Esophagus squamous epithelium (tissue), 5 donors: Measurements from ENCODE around the gene TSC22D1. TPM values are rescaled to one million over a fixed set of nuclear protein-coding genes. Genes with fewer than 3 reads are reported as not detected.

Source experiments
- DNase-seq: peaks from one replicate; lab custom pipeline; 2025; lab: John Stamatoyannopoulos, UW
- H3K27ac ChIP-seq, 4 donors: fragments of 200-600 bp; sonication (generic); one replicate each; pipeline ENCODE4 v1.5.1; 2016 to 2019; ENCODE audit warnings: mild to moderate bottlenecking in 1 of 4
- H3K27me3 ChIP-seq, 4 donors: fragments of 200-600 bp; sonication (generic); 1 replicate in 3 of 4; 2 replicates in 1 of 4; pipeline versions ENCODE4 v1.5.1 to v1.6.0; 2017 to 2021; ENCODE audit warnings: antibody characterized with exemption in 1 of 4
- H3K36me3 ChIP-seq, 3 donors: fragments of 200-600 bp; sonication (generic); one replicate each; pipeline ENCODE4 v1.5.1; 2016 to 2019
- H3K4me1 ChIP-seq, 3 donors: fragments of 200-600 bp; sonication (generic); one replicate each; pipeline ENCODE4 v1.5.1; 2017 to 2019
- H3K4me3 ChIP-seq, 4 donors: fragments of 200-600 bp; sonication (generic); 1 replicate in 3 of 4; 2 replicates in 1 of 4; pipeline ENCODE4 v1.5.1; 2016 to 2019; ENCODE audit warnings: mild to moderate bottlenecking in 2 of 4, moderate library complexity in 1 of 4
- H3K9me3 ChIP-seq, 3 donors: fragments of 200-600 bp; sonication (generic); one replicate each; pipeline ENCODE4 v1.5.1; 2016 to 2019
- POLR2A ChIP-seq, 4 donors: fragments of 450-650 bp; IDR thresholded peaks; one replicate each; pipeline ENCODE4 v1.6.1; 2017; ENCODE audit warnings: antibody characterized with exemption in 4 of 4, mild to moderate bottlenecking in 4 of 4, moderate library complexity in 3 of 4
- WGBS, 2 donors: methylation state at CpG; one replicate each; pipeline ENCODE4 v1.1.5; 2018; 5-methylcytosine and 5-hydroxymethylcytosine counted together
- intact Hi-C: fragments of 100-400 bp; cut with DNase I; formaldehyde crosslinking; loops from one replicate; pipeline ENCODE4 v1.15.0; 2022
- total RNA-seq, 4 donors: library from RNA; depleted of rRNA; stranded (reverse); fragments of >200 nt; gene quantifications; one replicate each; pipeline ENCODE4 v1.1.0, GENCODE V29; 2016
- TF ChIP-seq, protein P1 (sequence below), 6 experiments: fragments of 450-650 bp in 4 of 6; fragments of 200-600 bp in 2 of 6; sonication (generic) in 2 of 6; IDR thresholded peaks; one replicate each; pipeline ENCODE4 v1.5.1; 2016 to 2019; ENCODE audit warnings: antibody characterized with exemption in 6 of 6, mild to moderate bottlenecking in 4 of 6, moderate library complexity in 4 of 6
- donor health status: DM: yes; HTN: yes; CAD: no.

TSC22D1 gene
- total RNA-seq, 4 donors from 2014 or later = 18.8 to 103 (median 35.1) TPM

DNA sequence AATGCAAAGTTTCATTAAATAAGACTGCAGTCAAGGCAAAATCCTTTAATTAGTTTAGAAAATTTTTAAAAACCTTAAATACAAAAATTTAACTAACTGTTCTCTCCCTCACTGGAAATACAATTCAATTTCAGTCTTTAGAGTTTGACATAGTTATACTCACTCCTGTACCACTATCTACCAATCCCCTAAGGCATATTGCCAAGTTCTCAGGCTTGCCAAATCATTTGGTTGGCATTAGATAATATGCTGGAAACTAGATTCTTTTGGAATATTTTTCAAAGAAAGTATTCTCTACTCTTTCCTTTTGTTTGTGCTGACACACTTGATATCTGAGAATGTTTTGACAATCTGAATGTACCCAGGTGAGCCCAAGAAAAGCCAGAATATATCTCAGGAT lies 77.2 kb downstream of the TSC22D1 start:
- H3K4me1 ChIP-seq = no peaks in the 10 kb centered on the region
- TF ChIP-seq, protein P1, sequence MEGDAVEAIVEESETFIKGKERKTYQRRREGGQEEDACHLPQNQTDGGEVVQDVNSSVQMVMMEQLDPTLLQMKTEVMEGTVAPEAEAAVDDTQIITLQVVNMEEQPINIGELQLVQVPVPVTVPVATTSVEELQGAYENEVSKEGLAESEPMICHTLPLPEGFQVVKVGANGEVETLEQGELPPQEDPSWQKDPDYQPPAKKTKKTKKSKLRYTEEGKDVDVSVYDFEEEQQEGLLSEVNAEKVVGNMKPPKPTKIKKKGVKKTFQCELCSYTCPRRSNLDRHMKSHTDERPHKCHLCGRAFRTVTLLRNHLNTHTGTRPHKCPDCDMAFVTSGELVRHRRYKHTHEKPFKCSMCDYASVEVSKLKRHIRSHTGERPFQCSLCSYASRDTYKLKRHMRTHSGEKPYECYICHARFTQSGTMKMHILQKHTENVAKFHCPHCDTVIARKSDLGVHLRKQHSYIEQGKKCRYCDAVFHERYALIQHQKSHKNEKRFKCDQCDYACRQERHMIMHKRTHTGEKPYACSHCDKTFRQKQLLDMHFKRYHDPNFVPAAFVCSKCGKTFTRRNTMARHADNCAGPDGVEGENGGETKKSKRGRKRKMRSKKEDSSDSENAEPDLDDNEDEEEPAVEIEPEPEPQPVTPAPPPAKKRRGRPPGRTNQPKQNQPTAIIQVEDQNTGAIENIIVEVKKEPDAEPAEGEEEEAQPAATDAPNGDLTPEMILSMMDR (IDR thresholded peaks at IDR 0.05) = no peak
- no peak for TF ChIP-seq POLR2A (IDR thresholded peaks at IDR 0.05)
- no peaks in the 10 kb centered on the region for H3K9me3 ChIP-seq
- no peak overlapping the region for H3K4me3 ChIP-seq
- H3K27ac ChIP-seq = no peak overlapping the region
- intact Hi-C loops = no loop called here
- peaks cover 0 to 4% (median 0%) of the 10 kb centered on the region in 3 donors for H3K36me3 ChIP-seq
- no peak for DNase-seq
- H3K27me3 ChIP-seq = no peaks in the 10 kb centered on the region

GRCh38 chr13:44498502-44498901 lies 77.6 kb downstream of the TSC22D1 start:
- TF ChIP-seq, protein P1 (IDR thresholded peaks at IDR 0.05) = no peak
- no peak for TF ChIP-seq POLR2A (IDR thresholded peaks at IDR 0.05)
- DNase-seq = no peak

DNA sequence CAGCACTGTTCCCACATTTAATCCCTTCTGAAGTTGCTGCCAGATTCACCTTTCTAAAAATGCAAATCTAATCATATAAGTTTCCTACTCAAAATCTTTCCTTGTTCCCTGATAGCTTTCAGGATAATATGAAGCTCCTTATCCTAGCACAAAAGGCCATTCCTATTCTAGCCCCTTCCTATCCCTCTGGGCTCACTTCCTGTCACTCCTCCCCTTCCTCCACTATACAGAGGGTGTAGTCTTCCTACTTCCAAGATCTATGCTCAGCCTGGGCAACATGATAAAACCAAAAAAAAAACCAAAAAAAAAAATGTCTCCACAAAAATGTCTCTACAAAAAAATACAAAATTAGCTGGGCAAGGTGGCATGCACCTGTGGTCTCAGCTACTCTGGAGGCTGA lies 78.3 kb downstream of the TSC22D1 start:
- Histone ChIP-seq H3K4me3 (no peak overlapping the region), H3K4me1 (no peaks in the 10 kb centered on the region), H3K27ac (no peak overlapping the region), H3K9me3 (no peaks in the 10 kb centered on the region), H3K27me3 (no peaks in the 10 kb centered on the region), H3K36me3 (peaks cover 0 to 4% (median 0%) of the 10 kb centered on the region in 3 donors)
- intact Hi-C loops = no loop called here
- TF ChIP-seq, protein P1 (IDR thresholded peaks at IDR 0.05) = no peak
- TF ChIP-seq POLR2A (IDR thresholded peaks at IDR 0.05) = no peak
- DNase-seq = no peak

More at GRCh38 chr13:44498502-44498901, 77.6 kb downstream of the TSC22D1 start:
- no peaks in the 10 kb centered on the region for H3K9me3 ChIP-seq
- no peaks in the 10 kb centered on the region for H3K27me3 ChIP-seq
- intact Hi-C loops = no loop called here
- no peaks in the 10 kb centered on the region for H3K4me1 ChIP-seq
- H3K36me3 ChIP-seq = peaks cover 0 to 4% (median 0%) of the 10 kb centered on the region in 3 donors
- no peak overlapping the region for H3K27ac ChIP-seq
- WGBS, 2 donors = 89 to 93% methylated on average over 3 of the region's 3 CpGs
- no peak overlapping the region for H3K4me3 ChIP-seq

- TF ChIP-seq POLR2A (IDR thresholded peaks at IDR 0.05) = no peak
- TF ChIP-seq, protein P1 (IDR thresholded peaks at IDR 0.05) = no peak
- intact Hi-C loops = no loop called here
- WGBS, 2 donors = 83% methylated on average over 3 of the region's 3 CpGs
Observed at GRCh38 chr13:44493213-44493812, 82.8 kb downstream of the TSC22D1 start.

DNA sequence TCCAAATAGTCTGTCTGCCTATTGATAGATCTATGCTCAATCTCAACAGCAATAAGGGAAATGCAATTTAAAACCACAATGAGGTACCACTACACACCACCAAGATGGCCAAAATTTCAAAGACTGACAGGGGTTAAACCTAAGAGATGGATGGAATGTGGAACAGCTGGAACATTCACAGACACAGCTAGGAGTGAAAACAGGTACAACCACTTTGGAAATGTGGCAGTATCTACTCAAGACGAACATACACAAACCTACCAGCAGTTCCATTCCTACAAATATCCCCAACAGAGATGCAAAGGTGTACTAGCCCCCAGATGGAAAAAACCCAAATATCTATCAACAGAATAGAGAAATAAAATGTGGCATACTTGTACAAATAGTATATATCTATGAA lies 86.4 kb downstream of the TSC22D1 start:
- DNase-seq = no peak
- Histone ChIP-seq H3K4me1 (no peaks in the 10 kb centered on the region), H3K27ac (no peak overlapping the region), H3K9me3 (no peaks in the 10 kb centered on the region), H3K27me3 (no peaks in the 10 kb centered on the region), H3K36me3 (no peaks in the 10 kb centered on the region), H3K4me3 (no peak overlapping the region)
- WGBS, 2 donors = 40 to 72% methylated on average over 1 of the region's 1 CpG
- TF ChIP-seq, protein P1 (IDR thresholded peaks at IDR 0.05) = no peak
- TF ChIP-seq POLR2A (IDR thresholded peaks at IDR 0.05) = no peak
- intact Hi-C loops = no loop called here

More at GRCh38 chr13:44493213-44493812, 82.8 kb downstream of the TSC22D1 start:
- no peaks in the 10 kb centered on the region for H3K9me3 ChIP-seq
- no peaks in the 10 kb centered on the region for H3K36me3 ChIP-seq
- H3K27ac ChIP-seq = no peak overlapping the region
- DNase-seq = no peak
- H3K4me1 ChIP-seq = no peaks in the 10 kb centered on the region
- no peaks in the 10 kb centered on the region for H3K27me3 ChIP-seq
- no peak overlapping the region for H3K4me3 ChIP-seq
